WTC11 (cell line): ENCODE data around the gene SVOPL. TPM values are rescaled to one million over a fixed set of nuclear protein-coding genes. Genes with fewer than 3 reads are reported as not detected.
A peak's percentile ranks its signal among the peaks of the same experiment; 100 is the strongest.

Experiments
- ATAC-seq: fragments of 200-7000 bp; cut with Tn5 transposase; 2 replicates; pipeline ENCODE4 v1.10.0; 2021; ENCODE audit warnings: mild to moderate bottlenecking, moderate library complexity
- CTCF ChIA-PET: fragments of 300-600 bp; sonication (Branson Sonifier 250); formaldehyde crosslinking; loops from one replicate; lab custom pipeline; 2021; ENCODE audit warnings: antibody characterized with exemption; lab: Charles Lee
- POLR2A ChIA-PET: fragments of 350-600 bp; sonication (Branson Sonifier 250); formaldehyde crosslinking; loops from one replicate; lab custom pipeline; 2021; ENCODE audit warnings: antibody characterized with exemption; lab: Charles Lee
- DNase-seq: peaks from one replicate; pipeline ENCODE4 v3.0.0; 2021; ENCODE audit warnings: low spot score
- H3K27ac Mint-ChIP-seq: 2 replicates; pipeline ENCODE4 v1.8.0; 2021; ENCODE audit warnings: mixed read lengths
- H3K27me3 Mint-ChIP-seq: 2 replicates; pipeline ENCODE4 v1.8.0; 2021; ENCODE audit warnings: low read depth, mild to moderate bottlenecking, moderate library complexity, mixed read lengths
- H3K36me3 Mint-ChIP-seq: 2 replicates; pipeline ENCODE4 v1.8.0; 2021; ENCODE audit warnings: mixed read lengths
- H3K4me1 Mint-ChIP-seq: 2 replicates; pipeline ENCODE4 v1.8.0; 2022; ENCODE audit warnings: mixed read lengths
- H3K4me3 Mint-ChIP-seq: 2 replicates; pipeline ENCODE4 v1.8.0; 2021; ENCODE audit warnings: mild to moderate bottlenecking, moderate library complexity, mixed read lengths
- H3K9me3 Mint-ChIP-seq: 2 replicates; pipeline ENCODE4 v1.8.0; 2021; ENCODE audit warnings: mixed read lengths
- CREB1 ChIP-seq: sonication (generic); formaldehyde crosslinking; IDR thresholded peaks from 2 replicates; pipeline ENCODE4 v1.8.0; 2023; ENCODE audit warnings: mild to moderate bottlenecking, missing genetic modification reagents
- CTCF ChIP-seq: fragments of 200-600 bp; IDR thresholded peaks from 2 replicates; pipeline ENCODE4 v1.8.0; 2022; ENCODE audit warnings: antibody characterized with exemption
- E2F1 ChIP-seq: sonication (generic); formaldehyde crosslinking; IDR thresholded peaks from 2 replicates; pipeline ENCODE4 v1.8.0; 2022; ENCODE audit warnings: mild to moderate bottlenecking, missing genetic modification reagents
- ERG ChIP-seq: fragments of 250-450 bp; sonication (Bioruptor Pico); IDR thresholded peaks from 2 replicates; pipeline ENCODE4 v1.8.0; 2021; ENCODE audit warnings: mild to moderate bottlenecking
- ETV6 ChIP-seq: sonication (generic); formaldehyde crosslinking; IDR thresholded peaks from 2 replicates; pipeline ENCODE4 v1.8.1; 2022; ENCODE audit warnings: mild to moderate bottlenecking, missing genetic modification reagents
- FOXK1 ChIP-seq: sonication (generic); formaldehyde crosslinking; IDR thresholded peaks from 2 replicates; pipeline ENCODE4 v1.8.0; 2022; ENCODE audit warnings: mild to moderate bottlenecking, moderate library complexity, missing genetic modification reagents
- GRHL2 ChIP-seq: fragments of 250-450 bp; sonication (Bioruptor Pico); IDR thresholded peaks from 2 replicates; pipeline ENCODE4 v1.8.0; 2022; ENCODE audit warnings: mild to moderate bottlenecking, moderate library complexity; ENCODE audit not compliant: insufficient replicate concordance, severe bottlenecking
- NFATC4 ChIP-seq: fragments of 250-450 bp; sonication (Bioruptor Pico); IDR thresholded peaks from 2 replicates; pipeline ENCODE4 v1.9.0; 2021; ENCODE audit warnings: mild to moderate bottlenecking
- NR2C2 ChIP-seq: sonication (generic); formaldehyde crosslinking; IDR thresholded peaks from 2 replicates; pipeline ENCODE4 v1.8.0; 2022; ENCODE audit warnings: mild to moderate bottlenecking, missing genetic modification reagents
- SMAD3 ChIP-seq: sonication (generic); formaldehyde crosslinking; IDR thresholded peaks from 2 replicates; pipeline ENCODE4 v1.8.0; 2022; ENCODE audit warnings: missing genetic modification reagents, mild to moderate bottlenecking, borderline replicate concordance
- TEAD1 ChIP-seq: sonication (generic); formaldehyde crosslinking; IDR thresholded peaks from 2 replicates; pipeline ENCODE4 v1.8.0; 2022; ENCODE audit warnings: mild to moderate bottlenecking, missing genetic modification reagents
- USF1 ChIP-seq: sonication (generic); formaldehyde crosslinking; IDR thresholded peaks from 2 replicates; pipeline ENCODE4 v1.8.0; 2022; ENCODE audit warnings: mild to moderate bottlenecking, missing genetic modification reagents
- ZNF423 ChIP-seq: fragments of 250-450 bp; sonication (Bioruptor Pico); IDR thresholded peaks from 2 replicates; pipeline ENCODE4 v2.1.2; 2022; ENCODE audit warnings: mild to moderate bottlenecking, moderate library complexity
- ZNF425 ChIP-seq: fragments of 250-450 bp; sonication (Bioruptor Pico); conservative IDR thresholded peaks from 2 replicates; pipeline ENCODE4 v1.9.0; 2021; ENCODE audit warnings: mild to moderate bottlenecking
- total RNA-seq: library from RNA; stranded (reverse); gene quantifications from 3 replicates; pipeline ENCODE4 v1.2.3, GENCODE V29; 2021

The SVOPL gene
- total RNA-seq, 1 experiment from 2014 or later: 1.9 TPM

GRCh38 chr7:138668946-138669345, 32.2 kb downstream of the SVOPL start (continued):
- TF ChIP-seq ZNF425 (CRISPR knock-in tag) (no peak), NFATC4 (no peak), GRHL2 (no peak)

GRCh38 chr7:138668229-138668596, 32.9 kb downstream of the SVOPL start:
- Mint-ChIP-seq H3K9me3 (peaks cover 28% of the 10 kb centered on the region), H3K27ac (peak overlapping the region; percentile 54), H3K27me3 (no peaks in the 10 kb centered on the region; the same call in 1 of the 2 replicates), H3K4me1 (peaks cover 60% of the 10 kb centered on the region), H3K36me3 (peaks cover 11% of the 10 kb centered on the region), H3K4me3 (no peak overlapping the region)
- ATAC-seq (peak; percentile 40), DNase-seq (no peak)
- ChIA-PET CTCF (interaction anchor here (1.4 kb wide), 1 partner anchor 71 kb away, joined by 4 read pairs; no protein-coding TSS in a partner anchor), POLR2A (no interaction called here)
- peak; percentile 56; the same call in 1 of the 2 replicates for TF ChIP-seq ZNF423
- peak; percentile 69; the same call in 1 of the 2 replicates for TF ChIP-seq TEAD1 (CRISPR knock-in tag)
- no peak for TF ChIP-seq ERG (CRISPR knock-in tag)
- TF ChIP-seq SMAD3 (CRISPR knock-in tag): peak; percentile 21; the same call in 1 of the 2 replicates
- TF ChIP-seq ETV6 (CRISPR knock-in tag): peak; percentile 61; the same call in 1 of the 2 replicates

- H3K4me3 Mint-ChIP-seq: no peak overlapping the region
- TF ChIP-seq NR2C2 (CRISPR knock-in tag) (no peak), E2F1 (no peak), CTCF (no peak), USF1 (CRISPR knock-in tag) (no peak), CREB1 (CRISPR knock-in tag) (no peak), FOXK1 (CRISPR knock-in tag) (no peak)
- POLR2A ChIA-PET: no interaction called here
- peaks cover 28% of the 10 kb centered on the region for H3K9me3 Mint-ChIP-seq
- no peaks in the 10 kb centered on the region; the same call in 1 of the 2 replicates for H3K27me3 Mint-ChIP-seq
- H3K36me3 Mint-ChIP-seq: peaks cover 11% of the 10 kb centered on the region
- H3K27ac Mint-ChIP-seq: 0 out of 2 replicates have a peak overlapping the region, but pooled peaks have one; percentile 51
- ATAC-seq (no peak), DNase-seq (no peak)
- CTCF ChIA-PET: interaction anchor here (1.4 kb wide), 1 partner anchor 71 kb away, joined by 4 read pairs; no protein-coding TSS in a partner anchor
- H3K4me1 Mint-ChIP-seq: peaks cover 65% of the 10 kb centered on the region
Measured at GRCh38 chr7:138667535-138668228, 33.5 kb downstream of the SVOPL start.
